ENCODE measurements around the gene PRPF8.

PRPF8 gene

DNA sequence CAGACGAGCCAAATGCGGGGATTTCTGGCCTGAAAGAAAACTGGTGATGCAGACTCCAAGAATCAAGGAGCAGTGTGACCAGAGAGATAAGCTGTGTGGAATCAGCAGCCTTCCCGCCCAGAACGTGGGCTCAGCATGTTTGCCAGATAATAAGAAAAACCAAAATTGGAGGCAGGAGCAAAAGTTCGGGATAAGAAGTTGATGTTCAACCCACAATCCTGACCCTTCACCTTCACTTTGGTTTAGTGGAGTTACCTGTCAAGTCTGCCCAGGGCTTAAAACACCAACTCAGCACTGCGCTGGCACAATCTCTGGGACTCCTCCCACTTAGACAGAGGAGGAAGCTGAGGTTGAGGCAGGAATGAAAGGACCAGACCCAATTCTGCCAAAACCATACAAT is 59.1 kb downstream of the PRPF8 start:
- Histone ChIP-seq H3K9me3 (ENCODE audit: insufficient read depth, low read length) (no peaks in the 10 kb centered on the region), H3K4me3 (ENCODE audit: insufficient read length, low read depth) (no peak overlapping the region), H3K9ac (ENCODE audit: insufficient read length, low read depth) (no peak overlapping the region), H3K4me1 (ENCODE audit: insufficient read depth, insufficient read length) (peaks cover 20% of the 10 kb centered on the region), H3K36me3 (ENCODE audit: insufficient read depth, insufficient read length, low read length) (peaks cover 3% of the 10 kb centered on the region), H3K27me3 (ENCODE audit: insufficient read depth, insufficient read length) (peaks cover 5% of the 10 kb centered on the region)
- TF ChIP-seq SUZ12 (IDR thresholded peaks at IDR 0.05; ENCODE audit: extremely low read depth, insufficient read depth, insufficient read length) = no peak
- DNase-seq (ENCODE audit: low read depth, low spot score) = no peak

- no peak overlapping the region for H3K9ac ChIP-seq (ENCODE audit: insufficient read length, low read depth)
- H3K36me3 ChIP-seq (ENCODE audit: insufficient read depth, insufficient read length, low read length) = peaks cover 3% of the 10 kb centered on the region
- no peaks in the 10 kb centered on the region for H3K9me3 ChIP-seq (ENCODE audit: insufficient read depth, low read length)
- H3K27me3 ChIP-seq (ENCODE audit: insufficient read depth, insufficient read length) = peaks cover 5% of the 10 kb centered on the region
- H3K4me1 ChIP-seq (ENCODE audit: insufficient read depth, insufficient read length) = peaks cover 16% of the 10 kb centered on the region
- no peak for TF ChIP-seq SUZ12 (IDR thresholded peaks at IDR 0.05; ENCODE audit: extremely low read depth, insufficient read depth, insufficient read length)
- TF ChIP-seq YY1 (IDR thresholded peaks at IDR 0.05; ENCODE audit: insufficient read depth, insufficient read length) = no peak
- TF ChIP-seq ZNF274 (IDR thresholded peaks at IDR 0.05; ENCODE audit: low read depth, low read length) = no peak
- no peak for DNase-seq (ENCODE audit: low read depth, low spot score)
- no peak overlapping the region for H3K4me3 ChIP-seq (ENCODE audit: insufficient read length, low read depth)
Observed at GRCh38 chr17:1625053-1625452, 59.6 kb downstream of the PRPF8 start.

DNA sequence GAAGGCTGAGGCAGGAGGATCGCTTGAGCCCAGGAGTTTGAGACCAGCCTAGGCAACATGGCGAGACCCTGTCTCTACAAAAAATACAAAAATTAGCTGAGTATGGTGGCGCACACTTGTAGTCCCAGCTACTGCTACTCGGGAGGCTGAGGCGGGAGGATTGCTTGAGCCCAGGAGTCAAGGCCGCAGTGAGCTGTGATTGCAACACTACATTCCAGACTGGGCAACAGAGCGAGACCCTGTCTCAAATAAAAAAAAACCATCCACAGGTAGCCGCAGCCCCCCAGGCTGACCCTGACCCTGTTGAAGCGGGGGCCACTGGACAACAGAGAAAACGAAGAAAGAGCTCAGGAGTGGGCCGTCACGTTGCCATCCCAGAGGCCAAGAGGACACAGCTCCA is 60.0 kb downstream of the PRPF8 start:
- Histone ChIP-seq H3K4me1 (ENCODE audit: insufficient read depth, insufficient read length) (peaks cover 15% of the 10 kb centered on the region), H3K27me3 (ENCODE audit: insufficient read depth, insufficient read length) (peaks cover 1% of the 10 kb centered on the region), H3K36me3 (ENCODE audit: insufficient read depth, insufficient read length, low read length) (peaks cover 3% of the 10 kb centered on the region), H3K9me3 (ENCODE audit: insufficient read depth, low read length) (no peaks in the 10 kb centered on the region), H3K9ac (ENCODE audit: insufficient read length, low read depth) (no peak overlapping the region), H3K4me3 (ENCODE audit: insufficient read length, low read depth) (no peak overlapping the region)
- no peak for DNase-seq (ENCODE audit: low read depth, low spot score)
- TF ChIP-seq ZNF274 (IDR thresholded peaks at IDR 0.05; ENCODE audit: low read depth, low read length) (no peak), SUZ12 (IDR thresholded peaks at IDR 0.05; ENCODE audit: extremely low read depth, insufficient read depth, insufficient read length) (no peak), YY1 (IDR thresholded peaks at IDR 0.05; ENCODE audit: insufficient read depth, insufficient read length) (no peak)

GRCh38 chr17:1623057-1623630 is 61.5 kb downstream of the PRPF8 start:
- H3K9me3 ChIP-seq (ENCODE audit: insufficient read depth, low read length) = no peaks in the 10 kb centered on the region
- TF ChIP-seq SUZ12 (IDR thresholded peaks at IDR 0.05; ENCODE audit: extremely low read depth, insufficient read depth, insufficient read length) (no peak), ZNF274 (IDR thresholded peaks at IDR 0.05; ENCODE audit: low read depth, low read length) (no peak), YY1 (IDR thresholded peaks at IDR 0.05; ENCODE audit: insufficient read depth, insufficient read length) (no peak)
- no peak for DNase-seq (ENCODE audit: low read depth, low spot score)
- peaks cover 13% of the 10 kb centered on the region for H3K4me1 ChIP-seq (ENCODE audit: insufficient read depth, insufficient read length)
- no peaks in the 10 kb centered on the region for H3K27me3 ChIP-seq (ENCODE audit: insufficient read depth, insufficient read length)
- H3K36me3 ChIP-seq (ENCODE audit: insufficient read depth, insufficient read length, low read length) = peaks cover 3% of the 10 kb centered on the region
- H3K4me3 ChIP-seq (ENCODE audit: insufficient read length, low read depth) = no peak overlapping the region
- no peak overlapping the region for H3K9ac ChIP-seq (ENCODE audit: insufficient read length, low read depth)

- TF ChIP-seq SUZ12 (IDR thresholded peaks at IDR 0.05; ENCODE audit: extremely low read depth, insufficient read depth, insufficient read length) (no peak), YY1 (IDR thresholded peaks at IDR 0.05; ENCODE audit: insufficient read depth, insufficient read length) (no peak), ZNF274 (IDR thresholded peaks at IDR 0.05; ENCODE audit: low read depth, low read length) (no peak)
- H3K9ac ChIP-seq (ENCODE audit: insufficient read length, low read depth) = no peak overlapping the region
- no peak overlapping the region for H3K4me3 ChIP-seq (ENCODE audit: insufficient read length, low read depth)
- H3K4me1 ChIP-seq (ENCODE audit: insufficient read depth, insufficient read length) = peaks cover 8% of the 10 kb centered on the region
- DNase-seq (ENCODE audit: low read depth, low spot score) = no peak
- H3K9me3 ChIP-seq (ENCODE audit: insufficient read depth, low read length) = no peaks in the 10 kb centered on the region
- H3K36me3 ChIP-seq (ENCODE audit: insufficient read depth, insufficient read length, low read length) = peaks cover 3% of the 10 kb centered on the region
- no peaks in the 10 kb centered on the region for H3K27me3 ChIP-seq (ENCODE audit: insufficient read depth, insufficient read length)
Observed at GRCh38 chr17:1621273-1621954, 63.3 kb downstream of the PRPF8 start.

GRCh38 chr17:1620486-1620885 is 64.2 kb downstream of the PRPF8 start:
- no peaks in the 10 kb centered on the region for H3K27me3 ChIP-seq (ENCODE audit: insufficient read depth, insufficient read length)
- no peaks in the 10 kb centered on the region for H3K9me3 ChIP-seq (ENCODE audit: insufficient read depth, low read length)
- no peak for DNase-seq (ENCODE audit: low read depth, low spot score)
- H3K36me3 ChIP-seq (ENCODE audit: insufficient read depth, insufficient read length, low read length) = peaks cover 3% of the 10 kb centered on the region
- H3K4me3 ChIP-seq (ENCODE audit: insufficient read length, low read depth) = no peak overlapping the region
- TF ChIP-seq YY1 (IDR thresholded peaks at IDR 0.05; ENCODE audit: insufficient read depth, insufficient read length) (no peak), ZNF274 (IDR thresholded peaks at IDR 0.05; ENCODE audit: low read depth, low read length) (no peak), SUZ12 (IDR thresholded peaks at IDR 0.05; ENCODE audit: extremely low read depth, insufficient read depth, insufficient read length) (no peak)
- peaks cover 5% of the 10 kb centered on the region for H3K4me1 ChIP-seq (ENCODE audit: insufficient read depth, insufficient read length)
- H3K9ac ChIP-seq (ENCODE audit: insufficient read length, low read depth) = no peak overlapping the region

- Histone ChIP-seq H3K9ac (ENCODE audit: insufficient read length, low read depth) (no peak overlapping the region), H3K36me3 (ENCODE audit: insufficient read depth, insufficient read length, low read length) (peaks cover 3% of the 10 kb centered on the region), H3K4me1 (ENCODE audit: insufficient read depth, insufficient read length) (no peaks in the 10 kb centered on the region)
Observed at GRCh38 chr17:1617620-1618174, 67.0 kb downstream of the PRPF8 start.

More at GRCh38 chr17:1617620-1618174, 67.0 kb downstream of the PRPF8 start:
- Histone ChIP-seq H3K4me3 (ENCODE audit: insufficient read length, low read depth) (no peak overlapping the region), H3K27me3 (ENCODE audit: insufficient read depth, insufficient read length) (no peaks in the 10 kb centered on the region), H3K9me3 (ENCODE audit: insufficient read depth, low read length) (no peaks in the 10 kb centered on the region)
- TF ChIP-seq YY1 (IDR thresholded peaks at IDR 0.05; ENCODE audit: insufficient read depth, insufficient read length) = no peak
- no peak for TF ChIP-seq ZNF274 (IDR thresholded peaks at IDR 0.05; ENCODE audit: low read depth, low read length)
- no peak for TF ChIP-seq SUZ12 (IDR thresholded peaks at IDR 0.05; ENCODE audit: extremely low read depth, insufficient read depth, insufficient read length)
- no peak for DNase-seq (ENCODE audit: low read depth, low spot score)

Data from NT2/D1 (cell line).